Activated CD4-positive, alpha-beta T cell treated with anti-CD3 and anti-CD28 coated beads for 36 hours (primary cell): ENCODE measurements around the gene ZNF385B. TPM values are rescaled to one million over a fixed set of nuclear protein-coding genes. Genes with fewer than 3 reads are reported as not detected.
"Not testable (repeated sequence)": the region's sequence is repeated elsewhere in the genome, so short reads cannot be mapped to it uniquely, and the experiment has no call there.

ENCODE experiments used
- ATAC-seq: fragments of 200-7000 bp; cut with Tn5 transposase; one replicate; pipeline ENCODE4 v1.10.0; 2021; ENCODE audit warnings: mild to moderate bottlenecking, moderate library complexity
- CTCF ChIA-PET: fragments of 350-600 bp; sonication (Branson Sonifier 250); formaldehyde crosslinking; loops from one replicate; lab custom pipeline; 2021; ENCODE audit warnings: antibody characterized with exemption; lab: Charles Lee
- POLR2A ChIA-PET: fragments of 350-600 bp; sonication (Branson Sonifier 250); formaldehyde crosslinking; loops from one replicate; lab custom pipeline; 2021; ENCODE audit warnings: antibody characterized with exemption, inconsistent platforms; lab: Charles Lee
- DNase-seq: peaks from one replicate; pipeline ENCODE4 v3.0.0-alpha.2; 2020
- H3K27ac Mint-ChIP-seq: one replicate; pipeline ENCODE4 v1.8.0; 2021; ENCODE audit warnings: mixed read lengths
- H3K27me3 Mint-ChIP-seq: one replicate; pipeline ENCODE4 v1.8.0; 2021; ENCODE audit warnings: mixed read lengths
- H3K36me3 Mint-ChIP-seq: one replicate; pipeline ENCODE4 v1.8.0; 2021; ENCODE audit warnings: low read depth, mixed read lengths
- H3K4me1 Mint-ChIP-seq: one replicate; pipeline ENCODE4 v1.8.0; 2021; ENCODE audit warnings: mixed read lengths
- H3K4me3 Mint-ChIP-seq: one replicate; pipeline ENCODE4 v1.8.0; 2021; ENCODE audit warnings: mild to moderate bottlenecking, moderate library complexity, mixed read lengths
- H3K9me3 Mint-ChIP-seq: one replicate; pipeline ENCODE4 v1.8.0; 2021; ENCODE audit warnings: low read depth, mixed read lengths
- intact Hi-C, 2 experiments: fragments of 100-400 bp; cut with DNase I in 1 of 2; cut with micrococcal nuclease in 1 of 2; formaldehyde crosslinking; loops; one replicate each; pipeline versions ENCODE4 v1.14.2 to v1.15.1; 2022 to 2024; cut with DNase I, micrococcal nuclease
- total RNA-seq, 2 experiments: library from RNA; stranded (reverse); gene quantifications; one replicate each; pipeline ENCODE4 v1.2.3, GENCODE V29; 2021

ZNF385B gene
- total RNA-seq, 2 experiments from 2014 or later, result not detected

DNA sequence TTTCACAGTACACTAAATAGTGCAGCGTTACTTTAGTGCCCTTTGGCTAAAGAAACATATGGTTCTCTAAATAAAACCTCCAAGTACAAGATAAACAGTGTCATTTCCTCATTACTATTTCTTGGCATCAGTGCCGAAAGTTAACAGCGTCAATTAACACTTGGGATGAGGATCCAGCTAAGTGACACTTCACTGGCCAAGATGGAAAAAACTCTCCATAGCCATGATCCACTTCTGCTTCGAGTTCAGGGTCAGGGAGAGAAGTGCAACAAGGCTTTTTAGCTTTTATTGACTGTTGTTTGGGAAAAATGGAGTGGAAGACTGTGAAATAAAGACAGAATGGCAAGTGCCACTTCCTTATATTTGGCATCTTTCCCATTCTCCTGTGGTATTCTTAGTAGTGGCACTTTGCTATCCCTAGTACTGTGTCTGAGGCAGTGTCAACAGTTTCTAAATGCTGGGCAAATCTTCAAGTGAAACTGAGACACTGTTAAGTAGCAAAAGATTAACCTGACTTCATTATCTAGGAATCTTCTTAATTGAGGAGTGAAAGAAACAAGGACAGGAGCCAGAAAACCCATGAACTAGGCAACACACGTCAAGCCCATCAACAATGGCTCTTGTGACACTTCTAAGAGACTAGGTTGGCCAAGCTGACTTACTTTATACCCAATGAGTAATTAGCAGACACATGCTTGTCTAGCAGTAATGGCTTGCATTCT is 374.2 kb downstream of the ZNF385B start:
- ATAC-seq (no peak), DNase-seq (no peak)
- Mint-ChIP-seq H3K4me3 (no peak overlapping the region), H3K4me1 (no peaks in the 10 kb centered on the region), H3K36me3 (no peaks in the 10 kb centered on the region), H3K9me3 (no peaks in the 10 kb centered on the region), H3K27me3 (no peaks in the 10 kb centered on the region), H3K27ac (no peak overlapping the region)
- CTCF ChIA-PET, result interaction anchor here (0.7 kb wide), 1 partner anchor 15 kb away, joined by 3 read pairs; no protein-coding TSS in a partner anchor
- intact Hi-C loops, result no loop called here
- POLR2A ChIA-PET, result no interaction called here

DNA sequence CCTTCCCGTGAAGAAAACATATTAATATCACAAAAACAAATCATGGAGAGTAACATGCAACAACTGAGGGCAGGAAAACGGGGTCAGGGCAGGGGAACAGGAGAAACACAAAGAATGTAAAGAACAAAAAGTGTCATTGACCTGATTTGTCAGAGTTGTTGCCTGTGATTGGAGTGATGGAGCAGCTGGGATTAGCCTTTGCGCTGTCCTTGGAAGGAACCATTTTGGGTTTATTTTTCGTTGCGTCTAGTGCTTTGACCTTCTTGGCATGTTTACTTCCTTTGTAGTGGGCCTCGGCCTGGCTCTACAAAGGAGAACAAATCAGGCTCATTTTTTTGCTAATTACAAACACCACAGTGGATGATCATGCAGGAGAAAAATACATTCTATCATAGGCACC is 378.3 kb downstream of the ZNF385B start:
- intact Hi-C loops, result no loop called here
- Mint-ChIP-seq H3K27me3 (no peaks in the 10 kb centered on the region), H3K27ac (no peak overlapping the region), H3K9me3 (no peaks in the 10 kb centered on the region), H3K36me3 (no peaks in the 10 kb centered on the region), H3K4me1 (no peaks in the 10 kb centered on the region), H3K4me3 (no peak overlapping the region)
- ChIA-PET CTCF (no interaction called here), POLR2A (no interaction called here)
- no peak for DNase-seq
- no peak for ATAC-seq

DNA sequence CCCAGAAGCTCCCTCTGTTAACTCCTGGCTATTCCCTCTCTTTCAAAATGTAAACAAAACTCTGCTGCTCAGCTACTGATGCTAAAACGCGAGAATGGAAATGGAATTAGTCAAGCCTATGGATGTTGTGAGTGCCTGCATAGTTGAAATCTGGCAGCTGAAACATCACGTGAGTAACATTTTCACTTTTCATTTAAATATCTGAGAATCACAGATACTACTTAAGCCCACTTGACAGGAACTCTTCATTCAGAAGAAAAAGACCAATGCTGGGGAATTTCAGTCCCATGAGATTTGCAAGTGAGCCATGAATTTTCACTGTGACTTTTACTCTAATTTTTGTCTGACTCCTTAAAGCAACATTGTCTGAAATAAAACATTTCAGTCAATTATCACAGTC is 381.5 kb downstream of the ZNF385B start:
- CTCF ChIA-PET, result interaction anchor here (0.7 to 1.3 kb wide), 3 partner anchors 68 to 278 kb away, joined by 3 to 7 read pairs (median 3); no protein-coding TSS in a partner anchor
- intact Hi-C loops, result no loop called here
- POLR2A ChIA-PET, result interaction anchor here (0.6 kb wide), 1 partner anchor 54 kb away, joined by 5 read pairs; no protein-coding TSS in a partner anchor

GRCh38 chr2:179478771-179479170 is 382.6 kb downstream of the ZNF385B start:
- intact Hi-C loops, result no loop called here
- ATAC-seq, result no peak
- Mint-ChIP-seq H3K27ac (no peak overlapping the region), H3K27me3 (peaks cover 2% of the 10 kb centered on the region), H3K4me1 (no peaks in the 10 kb centered on the region), H3K9me3 (no peaks in the 10 kb centered on the region), H3K4me3 (no peak overlapping the region), H3K36me3 (no peaks in the 10 kb centered on the region)
- ChIA-PET POLR2A (no interaction called here), CTCF (interaction anchor here (0.6 to 1.3 kb wide), 3 partner anchors 10 to 66 kb away, joined by 3 read pairs; no protein-coding TSS in a partner anchor)
- DNase-seq, result no peak

More for the DNA sequence above, 381.5 kb downstream of the ZNF385B start:
- Mint-ChIP-seq H3K4me3 (no peak overlapping the region), H3K27me3 (peaks cover 2% of the 10 kb centered on the region), H3K9me3 (no peaks in the 10 kb centered on the region), H3K4me1 (no peaks in the 10 kb centered on the region), H3K36me3 (no peaks in the 10 kb centered on the region), H3K27ac (no peak overlapping the region)
- no peak for ATAC-seq
- DNase-seq, result no peak

GRCh38 chr2:179470992-179471391 is 390.4 kb downstream of the ZNF385B start:
- intact Hi-C loops, result no loop called here
- DNase-seq (no peak), ATAC-seq (no peak)
- ChIA-PET POLR2A (no interaction called here), CTCF (no interaction called here)
- H3K4me3 Mint-ChIP-seq, result no peak overlapping the region
- peaks cover 5% of the 10 kb centered on the region for H3K27me3 Mint-ChIP-seq
- no peaks in the 10 kb centered on the region for H3K36me3 Mint-ChIP-seq
- H3K27ac Mint-ChIP-seq, result no peak overlapping the region
- no peaks in the 10 kb centered on the region for H3K9me3 Mint-ChIP-seq
- no peaks in the 10 kb centered on the region for H3K4me1 Mint-ChIP-seq

- Mint-ChIP-seq H3K36me3 (no peaks in the 10 kb centered on the region), H3K9me3 (no peaks in the 10 kb centered on the region), H3K27ac (no peak overlapping the region), H3K27me3 (peaks cover 6% of the 10 kb centered on the region), H3K4me3 (no peak overlapping the region), H3K4me1 (no peaks in the 10 kb centered on the region)
- CTCF ChIA-PET, result no interaction called here
- DNase-seq (no peak), ATAC-seq (no peak)
- POLR2A ChIA-PET, result no interaction called here
- intact Hi-C loops, result no loop called here
Observed at GRCh38 chr2:179470089-179470488, 391.3 kb downstream of the ZNF385B start.

- Mint-ChIP-seq H3K4me1 (no peaks in the 10 kb centered on the region), H3K9me3 (no peaks in the 10 kb centered on the region), H3K27me3 (peaks cover 5% of the 10 kb centered on the region), H3K4me3 (no peak overlapping the region), H3K36me3 (no peaks in the 10 kb centered on the region), H3K27ac (no peak overlapping the region)
- no peak for ATAC-seq
- intact Hi-C loops, result no loop called here
- DNase-seq, result no peak
- POLR2A ChIA-PET, result no interaction called here
- CTCF ChIA-PET, result interaction anchor here (1.0 kb wide), 1 partner anchor 33 kb away, joined by 3 read pairs; no protein-coding TSS in a partner anchor
Observed at GRCh38 chr2:179467960-179468359, 393.5 kb downstream of the ZNF385B start.

DNA sequence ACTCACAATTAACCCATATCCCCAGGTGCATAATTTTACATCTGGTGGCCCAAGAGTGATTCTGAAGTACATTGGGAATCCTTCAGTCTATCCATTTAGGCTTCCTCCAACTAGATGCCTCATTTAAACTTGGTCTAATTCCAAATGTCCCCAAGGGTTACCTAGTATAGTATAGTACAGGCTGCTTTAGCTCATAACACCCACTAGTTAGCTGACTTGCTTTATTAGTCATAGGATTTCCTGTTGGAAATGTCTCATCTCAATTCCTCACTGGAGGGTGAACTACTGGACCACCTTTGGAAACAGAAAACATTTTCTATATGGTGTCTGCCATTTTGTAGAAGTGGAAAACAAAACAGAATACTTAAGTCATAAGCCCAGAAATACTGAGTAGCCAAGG is 394.3 kb downstream of the ZNF385B start:
- Mint-ChIP-seq H3K36me3 (no peaks in the 10 kb centered on the region), H3K4me3 (no peak overlapping the region), H3K27ac (no peak overlapping the region), H3K4me1 (no peaks in the 10 kb centered on the region), H3K27me3 (peaks cover 5% of the 10 kb centered on the region), H3K9me3 (no peaks in the 10 kb centered on the region)
- ChIA-PET CTCF (no interaction called here), POLR2A (no interaction called here)
- no peak for ATAC-seq
- intact Hi-C loops, result no loop called here
- DNase-seq, result no peak

DNA sequence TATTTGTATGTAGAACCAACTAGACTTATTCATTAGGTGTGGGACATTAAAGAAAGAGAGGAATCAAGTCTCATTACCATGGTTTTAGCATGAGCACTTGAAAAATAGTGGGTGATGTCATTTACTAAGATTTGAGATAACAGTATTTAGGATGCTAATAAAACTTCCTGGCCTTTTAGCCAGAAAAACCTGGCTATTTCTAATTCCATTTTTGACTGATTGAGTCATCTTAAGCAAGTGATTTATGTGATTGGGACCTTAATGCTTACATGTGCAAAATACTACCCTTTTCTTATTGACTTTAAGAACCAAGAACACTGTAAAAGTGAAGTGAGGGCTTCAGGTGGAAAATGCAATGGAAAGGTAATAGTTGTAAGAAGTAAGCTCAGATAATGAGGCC is 400.0 kb downstream of the ZNF385B start:
- POLR2A ChIA-PET, result no interaction called here
- CTCF ChIA-PET, result no interaction called here
- Mint-ChIP-seq H3K36me3 (no peaks in the 10 kb centered on the region), H3K4me3 (no peak overlapping the region), H3K27me3 (peaks cover 3% of the 10 kb centered on the region), H3K4me1 (peaks cover 6% of the 10 kb centered on the region), H3K27ac (no peak overlapping the region), H3K9me3 (peaks cover 7% of the 10 kb centered on the region)
- intact Hi-C loops, result no loop called here
- ATAC-seq (no peak), DNase-seq (no peak)

DNA sequence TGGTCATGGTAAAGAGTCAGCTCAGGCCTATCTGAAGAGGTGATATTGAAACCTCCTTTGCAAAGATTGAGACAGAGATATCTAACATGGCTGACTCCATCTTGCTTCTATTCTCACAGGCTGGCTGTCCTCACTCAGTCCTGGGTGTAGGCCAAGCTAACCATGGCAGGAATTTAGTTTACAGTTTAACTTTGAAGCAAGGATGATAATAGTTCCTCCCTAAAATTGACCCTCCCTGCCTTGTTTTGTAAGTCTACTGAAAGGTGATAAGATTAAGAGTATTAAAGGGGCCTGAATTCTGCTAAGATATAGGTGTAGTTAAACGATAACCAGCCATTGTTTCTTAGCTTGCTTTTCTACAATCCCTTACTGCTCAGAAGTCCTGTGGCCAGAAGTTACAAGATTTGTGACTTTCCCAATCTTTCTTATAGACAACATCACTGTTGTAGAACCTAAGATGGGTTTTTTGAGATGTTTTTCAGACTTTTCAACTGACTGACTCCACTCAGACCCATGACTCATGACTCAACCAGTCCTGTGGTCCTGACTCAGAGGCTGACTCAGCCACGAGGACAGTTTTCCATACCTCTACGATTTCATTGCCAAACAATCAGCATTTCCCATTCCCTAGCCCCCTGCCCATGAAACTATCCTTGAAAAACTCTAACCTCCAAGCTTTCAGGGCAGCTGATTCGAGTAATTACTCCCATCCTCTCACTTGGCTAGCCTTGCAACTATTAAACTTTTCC is 401.1 kb downstream of the ZNF385B start:
- peak; percentile 51 for DNase-seq
- CTCF ChIA-PET, result no interaction called here

DNA sequence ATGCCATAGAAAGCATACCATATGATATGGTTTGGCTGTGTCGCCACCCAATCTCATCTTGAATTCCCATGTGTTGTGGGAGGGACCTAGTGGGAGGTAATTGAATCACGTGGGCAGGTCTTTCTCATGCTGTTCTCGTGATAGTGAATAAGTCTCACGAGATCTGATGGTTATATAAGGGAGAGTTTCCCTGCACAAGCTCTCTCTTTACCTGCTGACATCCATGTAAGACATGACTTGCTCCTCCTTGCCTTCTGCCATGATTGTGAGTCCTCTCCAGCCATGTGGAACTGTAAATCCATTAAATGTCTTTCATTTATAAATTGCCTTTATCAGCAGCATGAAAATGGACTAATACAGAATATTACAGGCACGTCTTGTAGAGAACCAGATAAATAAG is 403.3 kb downstream of the ZNF385B start:
- H3K27ac Mint-ChIP-seq, DNase-seq, H3K4me3 Mint-ChIP-seq, intact Hi-C loops, H3K27me3 Mint-ChIP-seq, H3K4me1 Mint-ChIP-seq, ATAC-seq, POLR2A ChIA-PET, H3K9me3 Mint-ChIP-seq, H3K36me3 Mint-ChIP-seq: not testable (repeated sequence)
- CTCF ChIA-PET, result interaction anchor here (1.1 kb wide), 1 partner anchor 17 kb away, joined by 3 read pairs; no protein-coding TSS in a partner anchor

More for the DNA sequence above, 401.1 kb downstream of the ZNF385B start:
- no peak overlapping the region for H3K4me3 Mint-ChIP-seq
- H3K9me3 Mint-ChIP-seq, result peaks cover 7% of the 10 kb centered on the region
- H3K36me3 Mint-ChIP-seq, result no peaks in the 10 kb centered on the region
- H3K27ac Mint-ChIP-seq, result no peak overlapping the region
- peaks cover 3% of the 10 kb centered on the region for H3K27me3 Mint-ChIP-seq
- ATAC-seq, result peak; percentile 84
- peaks cover 6% of the 10 kb centered on the region for H3K4me1 Mint-ChIP-seq
- POLR2A ChIA-PET, result no interaction called here
- intact Hi-C loops, result no loop called here
